Kidney epithelial cell (primary cell): Measurements from ENCODE around the gene CDK9. TPM values are rescaled to one million over a fixed set of nuclear protein-coding genes. Genes with fewer than 3 reads are reported as not detected.

Experiments
- DNase-seq: peaks from one replicate; pipeline ENCODE4 v3.0.0-alpha.2; 2010; ENCODE audit warnings: low read depth
- H3K27me3 ChIP-seq: 2 replicates; pipeline ENCODE4 v1.6.0; 2011; ENCODE audit warnings: low read length; ENCODE audit not compliant: control insufficient read depth, insufficient read depth
- H3K36me3 ChIP-seq: 2 replicates; pipeline ENCODE4 v1.5.1; 2011; ENCODE audit warnings: low read length; ENCODE audit not compliant: control insufficient read depth, insufficient read depth
- H3K4me3 ChIP-seq: 2 replicates; pipeline ENCODE4 v1.5.1; 2011; ENCODE audit warnings: low read depth, mild to moderate bottlenecking, control low read depth, low read length
- CTCF ChIP-seq: IDR thresholded peaks from 2 replicates; pipeline ENCODE4 v1.5.1; 2011; ENCODE audit warnings: mild to moderate bottlenecking, moderate library complexity, low read length, control low read depth, inconsistent platforms; ENCODE audit not compliant: insufficient read depth, poor library complexity, severe bottlenecking
- total RNA-seq: library from RNA; depleted of rRNA; stranded (reverse); fragments of >200 nt; gene quantifications from 2 replicates; pipeline ENCODE4 v1.2.3, GENCODE V29; 2015

Gene CDK9
- total RNA-seq, 1 donor from 2014 or later, result 47.3 TPM

GRCh38 chr9:127826253-127826913 is 40.5 kb downstream of the CDK9 start:
- no peaks in the 10 kb centered on the region for H3K27me3 ChIP-seq
- TF ChIP-seq CTCF, result no peak
- H3K4me3 ChIP-seq, result no peak overlapping the region
- DNase-seq, result no peak
- no peaks in the 10 kb centered on the region for H3K36me3 ChIP-seq

GRCh38 chr9:127828262-127829031 is 42.6 kb downstream of the CDK9 start:
- Histone ChIP-seq H3K4me3 (no peak overlapping the region), H3K27me3 (no peaks in the 10 kb centered on the region), H3K36me3 (no peaks in the 10 kb centered on the region)
- TF ChIP-seq CTCF, result no peak
- DNase-seq, result no peak

- no peak overlapping the region for H3K4me3 ChIP-seq
- DNase-seq, result no peak
- TF ChIP-seq CTCF, result no peak
- H3K27me3 ChIP-seq, result no peaks in the 10 kb centered on the region
- no peaks in the 10 kb centered on the region for H3K36me3 ChIP-seq
Measured at GRCh38 chr9:127829205-127829906, 43.5 kb downstream of the CDK9 start.

GRCh38 chr9:127832248-127832647 is 46.4 kb downstream of the CDK9 start:
- no peak for DNase-seq

GRCh38 chr9:127833555-127833954 is 47.7 kb downstream of the CDK9 start:
- Histone ChIP-seq H3K36me3 (no peaks in the 10 kb centered on the region), H3K27me3 (no peaks in the 10 kb centered on the region), H3K4me3 (no peak overlapping the region)
- DNase-seq, result no peak
- no peak for TF ChIP-seq CTCF

More at GRCh38 chr9:127832248-127832647, 46.4 kb downstream of the CDK9 start:
- no peak overlapping the region for H3K4me3 ChIP-seq
- no peaks in the 10 kb centered on the region for H3K27me3 ChIP-seq
- no peak for TF ChIP-seq CTCF
- H3K36me3 ChIP-seq, result no peaks in the 10 kb centered on the region
